Stimulated activated CD4-positive, alpha-beta T cell treated with anti-CD3 and anti-CD28 coated beads, Interleukin-4, amount 100 ng/mL, for 1 hour (primary cell): ENCODE data around the gene DPF3.
A peak's percentile ranks its signal among the peaks of the same experiment; 100 is the strongest.

Source experiments
- DNase-seq: peaks from one replicate; pipeline ENCODE4 v3.0.0-alpha.2; 2020

DPF3 gene

GRCh38 chr14:72904218-72904617 is 10.3 kb upstream of the DPF3 start:
- DNase-seq: no peak

GRCh38 chr14:72903716-72904115 is 9.8 kb upstream of the DPF3 start:
- DNase-seq: no peak

GRCh38 chr14:72902801-72903530 is 9.1 kb upstream of the DPF3 start:
- DNase-seq: no peak

GRCh38 chr14:72901361-72901760 is 7.5 kb upstream of the DPF3 start:
- DNase-seq: no peak

GRCh38 chr14:72898448-72898847 is 4.5 kb upstream of the DPF3 start:
- DNase-seq: no peak

- DNase-seq: peak; percentile 5
These were observed 900 bp upstream of the DPF3 start for GRCh38 chr14:72894623-72895378.

GRCh38 chr14:72894323-72894622 is 372 bp upstream of the DPF3 start:
- no peak for DNase-seq

- peak; percentile 32 for DNase-seq
These were observed 844 bp downstream of the DPF3 start for GRCh38 chr14:72892879-72893635.

GRCh38 chr14:72892103-72892878 is 1.6 kb downstream of the DPF3 start:
- DNase-seq: peak; percentile 20

GRCh38 chr14:72891666-72892102 is 2.2 kb downstream of the DPF3 start:
- no peak for DNase-seq

GRCh38 chr14:72889366-72889765 is 4.5 kb downstream of the DPF3 start:
- no peak for DNase-seq

GRCh38 chr14:72888636-72889201 is 5.2 kb downstream of the DPF3 start:
- no peak for DNase-seq

GRCh38 chr14:72888192-72888591 is 5.7 kb downstream of the DPF3 start:
- no peak for DNase-seq

GRCh38 chr14:72887514-72887913 is 6.4 kb downstream of the DPF3 start:
- DNase-seq: no peak

GRCh38 chr14:72884386-72884785 is 9.5 kb downstream of the DPF3 start:
- no peak for DNase-seq

GRCh38 chr14:72883961-72884360 is 9.9 kb downstream of the DPF3 start:
- no peak for DNase-seq

GRCh38 chr14:72883109-72883508 is 10.8 kb downstream of the DPF3 start:
- DNase-seq: no peak

- DNase-seq: no peak
These were observed 11.4 kb downstream of the DPF3 start for GRCh38 chr14:72882463-72882862.

GRCh38 chr14:72882047-72882446 is 11.9 kb downstream of the DPF3 start:
- no peak for DNase-seq

GRCh38 chr14:72881543-72881942 is 12.4 kb downstream of the DPF3 start:
- no peak for DNase-seq

- no peak for DNase-seq
These were observed 13.1 kb downstream of the DPF3 start for GRCh38 chr14:72880820-72881219.

- DNase-seq: no peak
These were observed 13.7 kb downstream of the DPF3 start for GRCh38 chr14:72880164-72880563.

- DNase-seq: no peak
These were observed 14.5 kb downstream of the DPF3 start for GRCh38 chr14:72879431-72879830.
